Activated CD4-positive, alpha-beta T cell treated with anti-CD3 and anti-CD28 coated beads for 24 hours (primary cell): ENCODE measurements around the gene RC3H1.
"Not testable (repeated sequence)": the region's sequence is repeated elsewhere in the genome, so short reads cannot be mapped to it uniquely, and the experiment has no call there.

ENCODE experiments used
- DNase-seq, 2 donors: peaks; one replicate each; pipeline ENCODE4 v3.0.0-alpha.2; 2020; ENCODE audit warnings: low read depth in 2 of 2

Gene RC3H1

DNA sequence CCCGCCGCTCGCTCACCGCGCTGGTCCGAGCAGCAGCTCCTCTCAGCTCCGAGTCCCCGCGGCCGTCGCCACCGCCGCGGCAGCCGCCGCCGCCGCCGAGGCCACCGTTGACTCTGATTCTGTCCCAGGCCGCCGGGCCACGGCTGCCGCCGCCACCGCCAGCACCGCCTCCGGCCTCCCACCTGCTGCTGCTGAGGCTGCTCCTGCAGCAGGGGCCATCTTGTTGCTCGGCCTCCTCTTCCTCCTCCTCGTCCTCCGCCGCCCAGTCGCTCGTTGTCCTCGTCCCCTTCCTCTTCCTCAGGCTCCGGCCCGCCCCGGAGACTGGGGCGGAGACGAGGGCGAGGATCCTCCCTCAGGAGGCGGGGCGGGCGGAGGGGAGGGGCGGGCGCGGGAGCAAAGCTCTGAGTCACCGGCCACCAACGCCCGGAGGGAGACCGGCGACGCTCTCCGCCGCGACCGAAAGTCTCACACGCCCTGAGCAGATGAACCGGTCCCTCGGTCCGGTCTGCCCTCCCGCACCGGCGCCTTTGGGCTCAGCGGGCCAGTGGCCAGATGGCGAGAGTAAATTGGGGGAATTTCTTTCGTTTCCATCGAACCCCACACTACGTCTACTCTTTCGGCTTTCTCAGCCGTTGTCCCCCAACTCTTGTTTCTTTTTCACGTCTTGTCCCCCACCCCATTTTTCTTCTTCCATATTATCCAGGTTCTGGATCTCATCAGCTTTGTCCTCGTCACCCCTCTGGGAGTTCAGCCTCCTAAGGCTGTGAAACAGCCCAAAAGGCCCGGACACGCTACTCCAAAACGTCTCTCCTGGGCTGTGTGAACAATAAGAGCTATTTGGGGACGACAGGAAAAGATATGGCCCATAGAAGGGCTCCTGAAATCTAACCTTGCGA is at the start of gene RC3H1:
RC3H1 (minus strand) TSS at position 278 of the 896 bp plus-strand sequence. CDS start 29,372 bp downstream, outside the sequence.
- peak; percentile 79 to 80 for DNase-seq

DNA sequence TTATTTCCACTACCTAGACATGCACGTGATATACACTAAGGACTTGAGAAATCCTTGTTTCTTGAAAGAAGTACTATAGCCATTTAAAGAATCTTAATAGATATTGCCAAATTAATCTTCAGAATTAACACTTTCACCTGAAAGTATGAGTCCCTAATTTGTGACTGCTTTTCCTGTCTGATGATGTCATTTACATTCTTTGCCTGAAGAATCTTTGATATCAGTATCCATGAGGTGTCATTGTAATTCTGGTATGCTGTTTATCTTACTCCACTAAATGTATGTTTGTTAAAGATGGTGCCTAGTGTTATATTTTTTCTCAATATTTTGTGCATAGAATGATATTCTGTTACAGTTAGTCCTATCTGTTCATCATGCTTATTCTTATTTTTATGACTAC is 48.5 kb upstream of the RC3H1 start:
- DNase-seq: no peak

DNA sequence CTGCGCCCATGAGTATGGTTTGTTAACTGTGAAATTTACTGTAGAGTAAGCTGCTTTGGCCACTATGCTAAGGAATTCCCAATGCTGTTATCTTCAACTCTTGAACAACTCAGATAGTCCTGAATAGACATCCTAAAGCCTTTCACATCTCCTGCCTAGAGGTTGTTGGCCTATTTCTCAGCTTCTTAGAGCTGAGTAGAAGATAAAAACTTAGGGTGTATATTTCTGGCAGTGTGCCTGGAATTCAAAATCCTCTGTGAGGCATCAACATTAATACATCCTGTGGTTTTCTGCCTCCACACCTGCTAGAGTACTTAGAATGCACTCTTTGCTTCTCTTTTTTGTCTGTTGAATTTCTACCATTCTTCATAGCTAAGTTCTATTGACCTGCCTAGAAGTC is 45.8 kb upstream of the RC3H1 start:
- DNase-seq: no peak

- no peak for DNase-seq
Measured at GRCh38 chr1:174060090-174060489, 37.9 kb upstream of the RC3H1 start.

GRCh38 chr1:174058624-174059023 is 36.5 kb upstream of the RC3H1 start:
- no peak for DNase-seq

DNA sequence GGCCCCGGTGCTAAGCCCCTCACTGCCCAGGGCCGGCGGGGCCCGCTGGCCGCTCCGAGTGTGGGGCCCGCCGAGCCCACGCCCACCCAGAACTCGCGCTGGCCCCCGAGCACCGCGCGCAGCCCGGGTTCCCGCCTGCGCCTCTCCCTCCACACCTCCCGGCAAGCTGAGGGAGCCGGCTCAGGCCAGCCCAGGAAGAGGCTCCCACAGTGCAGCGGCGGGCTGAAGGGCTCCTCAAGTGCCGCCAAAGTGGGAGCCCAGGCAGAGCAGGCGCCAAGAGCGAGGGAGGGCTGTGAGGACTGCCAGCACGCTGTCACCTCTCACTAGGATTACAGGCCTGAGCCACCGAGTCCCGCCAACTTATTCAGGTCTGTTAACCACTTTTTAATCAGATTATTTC is 34.5 kb upstream of the RC3H1 start:
- not testable (repeated sequence) for DNase-seq

DNA sequence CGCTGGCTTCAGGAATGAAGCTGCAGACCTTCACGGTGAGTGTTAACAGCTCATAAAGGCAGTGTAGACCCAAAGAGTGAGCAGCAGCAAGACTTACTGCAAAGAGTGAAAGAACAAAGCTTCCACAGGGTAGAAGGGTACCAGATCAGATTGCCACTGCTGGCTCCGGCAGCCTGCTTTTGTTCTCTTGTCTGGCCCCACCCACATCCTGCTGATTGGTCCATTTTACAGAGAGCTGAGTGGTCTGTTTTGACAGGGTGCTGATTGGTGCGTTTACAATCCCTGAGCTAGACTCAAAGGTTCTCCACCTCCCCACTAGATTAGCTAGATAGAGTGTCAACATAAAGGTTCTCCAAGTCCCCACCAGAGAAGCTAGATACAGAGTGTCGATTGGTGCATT is 33.6 kb upstream of the RC3H1 start:
- DNase-seq: not testable (repeated sequence)

- DNase-seq: no peak
Measured at GRCh38 chr1:174053826-174054225, 31.7 kb upstream of the RC3H1 start.

DNA sequence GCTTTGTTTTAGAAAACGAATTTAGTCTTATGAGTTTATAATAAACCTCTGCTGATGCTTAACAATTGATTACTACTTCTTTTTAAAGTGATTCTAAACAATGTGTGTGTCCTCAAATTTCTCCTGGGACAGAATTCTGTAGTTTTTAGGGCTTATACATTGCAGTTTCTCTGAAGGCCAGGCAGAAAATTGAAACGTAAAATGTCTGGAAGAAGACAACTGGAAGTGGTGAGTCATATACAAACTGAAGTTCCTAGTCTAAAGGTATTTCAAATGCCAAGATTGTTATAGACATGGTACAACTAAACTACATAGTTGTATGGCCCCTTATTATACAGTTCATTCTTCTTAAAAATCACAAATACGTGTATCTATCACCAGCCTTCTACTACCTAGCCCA is 30.5 kb upstream of the RC3H1 start:
- no peak for DNase-seq

DNA sequence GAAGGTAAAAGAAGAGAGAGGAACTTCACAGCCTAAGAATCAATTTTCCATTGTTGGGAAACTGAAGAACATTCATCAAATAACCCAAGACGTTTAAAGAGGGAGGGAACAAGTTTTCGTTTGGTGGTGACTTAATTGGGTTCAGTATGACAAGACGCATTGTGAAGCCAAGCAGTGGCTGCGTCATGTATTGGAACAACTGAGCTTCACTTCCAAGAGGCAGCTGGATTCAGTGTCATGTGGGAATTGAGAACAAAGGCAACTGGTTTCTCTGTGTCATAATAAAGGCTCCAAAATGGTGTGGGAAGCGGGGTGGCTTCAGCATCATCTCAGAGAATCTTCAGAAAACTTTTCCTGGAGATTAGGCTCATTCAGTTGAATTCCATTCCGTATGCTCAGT is 29.8 kb upstream of the RC3H1 start:
- DNase-seq: no peak

GRCh38 chr1:174049514-174049913 is 27.4 kb upstream of the RC3H1 start:
- DNase-seq: no peak

GRCh38 chr1:174044418-174045222 is 22.5 kb upstream of the RC3H1 start:
- no peak for DNase-seq

DNA sequence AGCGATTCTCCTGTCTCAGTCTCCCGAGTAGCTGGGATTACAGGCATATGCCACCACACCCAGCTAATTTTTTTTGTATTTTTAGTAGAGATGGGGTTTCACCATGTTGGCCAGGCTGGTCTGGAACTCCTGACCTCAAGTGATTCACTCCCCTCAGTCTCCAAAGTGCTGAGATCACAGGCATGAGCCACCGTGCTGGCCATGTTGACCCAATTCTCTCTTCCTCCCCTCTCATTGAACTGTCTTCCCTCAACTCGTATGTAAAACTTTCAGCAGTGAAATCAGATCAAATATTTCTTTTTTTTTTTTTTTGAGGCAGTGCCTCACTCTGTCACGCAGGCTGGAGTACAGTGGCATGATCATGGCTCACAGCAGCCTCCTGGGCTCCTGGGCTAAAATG is 20.4 kb upstream of the RC3H1 start:
- not testable (repeated sequence) for DNase-seq

DNA sequence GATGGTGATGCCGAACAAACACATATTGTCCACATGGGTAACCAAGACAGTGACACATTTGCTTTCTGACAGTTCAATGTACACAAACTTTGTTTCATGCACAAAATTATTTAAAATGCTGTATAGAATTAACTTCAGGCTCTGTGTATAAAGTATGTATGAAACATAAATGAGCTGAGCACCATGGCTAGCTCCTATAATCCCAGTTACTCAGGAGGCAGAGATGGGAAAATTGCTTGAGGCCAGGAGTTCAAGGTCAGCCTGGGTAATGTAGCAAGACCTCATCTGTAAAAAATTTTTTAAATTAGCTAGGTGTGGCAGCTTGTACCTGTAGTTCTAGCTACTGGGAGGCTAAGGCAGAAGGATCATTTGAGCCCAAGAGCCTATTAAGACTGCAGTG is 19.2 kb upstream of the RC3H1 start:
- DNase-seq: no peak

DNA sequence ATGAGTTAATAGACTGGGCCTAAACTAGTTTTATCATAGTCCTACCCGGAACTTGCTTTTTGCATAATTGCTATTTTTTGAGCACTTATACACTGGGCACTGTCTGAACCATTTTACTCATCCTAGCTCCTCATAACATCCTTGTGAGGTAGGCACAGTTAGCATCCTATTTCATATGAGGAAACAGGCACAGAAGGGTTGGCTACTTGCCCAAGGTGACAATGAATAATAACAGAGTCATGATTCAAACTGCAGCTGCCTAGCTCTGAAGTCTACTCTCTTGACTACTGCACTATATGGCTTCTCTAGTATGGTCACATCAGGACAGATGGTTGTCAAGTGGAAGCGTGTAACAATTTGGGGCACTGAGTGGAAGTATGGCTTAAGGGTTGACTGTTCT is 18.2 kb upstream of the RC3H1 start:
- no peak for DNase-seq

GRCh38 chr1:174039027-174039426 is 16.9 kb upstream of the RC3H1 start:
- no peak for DNase-seq

DNA sequence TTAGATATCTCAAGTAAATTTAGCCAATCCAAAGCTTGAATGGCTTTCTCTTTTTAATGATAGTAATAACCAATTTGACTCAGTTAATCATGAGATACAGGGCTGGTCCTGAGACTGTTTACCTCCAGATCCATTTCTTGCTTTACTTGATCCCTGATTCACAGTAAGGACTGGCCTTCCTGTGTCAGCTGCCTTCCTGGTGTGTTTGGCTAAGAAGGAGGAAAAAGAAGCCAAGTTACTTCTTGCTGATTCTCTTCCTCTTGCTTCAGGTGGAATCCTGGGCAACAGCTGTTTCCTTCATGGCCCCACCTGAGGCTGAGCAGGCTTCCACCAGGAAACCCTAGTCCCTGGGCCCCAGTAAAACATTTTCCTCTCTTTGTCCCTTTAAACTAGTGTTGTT is 14.6 kb upstream of the RC3H1 start:
- no peak for DNase-seq

GRCh38 chr1:174036204-174036603 is 14.0 kb upstream of the RC3H1 start:
- no peak for DNase-seq

- no peak for DNase-seq
Measured at GRCh38 chr1:174032671-174033222, 10.6 kb upstream of the RC3H1 start.

DNA sequence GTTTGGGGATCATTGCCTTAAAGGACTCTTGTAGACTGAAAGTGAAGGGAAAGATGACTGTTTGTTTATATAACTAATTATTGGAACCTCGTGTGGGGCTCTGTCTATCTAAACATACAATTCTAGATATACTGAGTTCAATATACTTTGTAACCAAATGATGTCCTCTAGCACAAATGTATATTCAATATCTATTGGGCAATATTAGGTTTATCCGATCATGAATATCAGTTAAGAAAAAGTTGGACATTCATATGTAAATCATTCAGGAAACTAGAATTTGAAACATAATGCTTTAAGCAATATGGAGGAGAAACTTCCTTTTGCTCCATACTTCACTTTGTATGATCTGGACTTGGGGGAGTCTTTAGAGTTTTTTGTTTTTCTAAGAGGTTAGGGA is 8.9 kb upstream of the RC3H1 start:
- no peak for DNase-seq

DNA sequence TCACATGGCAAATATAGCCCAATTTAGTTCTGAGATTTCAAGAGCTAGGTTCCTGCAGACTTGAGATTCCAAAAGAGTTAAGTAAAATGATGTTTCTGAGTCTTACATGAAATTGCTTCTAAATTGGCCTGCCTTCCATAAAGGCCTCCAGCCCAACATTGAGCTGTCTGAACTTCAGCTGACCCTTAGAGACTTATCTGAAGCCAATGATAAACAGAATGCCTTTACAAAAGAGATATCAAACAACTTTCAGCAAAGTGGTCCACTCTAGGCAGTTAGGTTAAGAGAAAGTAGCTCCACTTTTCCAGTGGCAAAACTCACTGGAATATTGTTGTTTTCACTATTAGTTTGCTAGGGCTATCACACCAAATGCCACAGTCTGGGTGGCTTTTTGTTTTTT is 6.3 kb upstream of the RC3H1 start:
- DNase-seq: no peak

DNA sequence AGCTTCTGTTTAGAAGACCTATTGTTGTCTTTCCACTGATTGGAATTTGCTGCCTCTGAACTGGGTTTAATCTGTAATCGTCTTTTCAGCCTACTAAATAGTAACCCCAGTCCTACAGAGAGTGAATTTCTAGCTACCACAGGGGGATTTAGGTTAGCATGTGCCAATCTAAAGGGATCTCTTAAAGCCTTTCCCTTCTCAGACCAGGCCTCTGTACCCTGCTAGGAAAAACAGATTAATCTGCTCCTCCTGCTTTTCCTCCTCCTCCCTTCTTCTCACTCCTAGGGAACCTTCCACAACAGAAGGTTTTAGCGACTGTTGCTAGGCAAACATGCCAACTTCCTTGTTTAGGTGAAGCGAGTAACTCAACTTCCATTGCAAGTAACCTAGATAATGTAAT is 1.3 kb upstream of the RC3H1 start:
- no peak for DNase-seq

DNA sequence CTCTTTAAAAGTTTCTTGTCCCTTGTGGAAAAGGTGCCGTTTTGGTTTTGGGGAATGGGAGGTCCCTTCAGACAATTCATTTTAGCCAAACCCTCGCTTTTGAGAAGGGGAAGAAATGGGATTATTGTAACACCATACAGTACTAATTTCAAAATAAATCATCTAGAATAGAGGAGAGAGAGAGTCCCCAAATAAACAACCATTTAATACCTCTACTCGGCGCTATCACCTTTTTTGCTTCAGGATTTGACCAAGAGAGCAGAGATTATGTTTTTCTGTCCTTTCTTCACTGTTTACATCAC is 770 bp upstream of the RC3H1 start:
- no peak for DNase-seq
